Heart right ventricle (tissue), 16 donors: Measurements from ENCODE around the gene TREML1. TPM values are rescaled to one million over a fixed set of nuclear protein-coding genes. Genes with fewer than 3 reads are reported as not detected.
A peak's percentile ranks its signal among the peaks of the same experiment; 100 is the strongest.

Experiments
- ATAC-seq, 8 donors: fragments of 200-7000 bp; cut with Tn5 transposase; one replicate each; pipeline ENCODE4 v1.9.1; 2020; ENCODE audit warnings: mild to moderate bottlenecking in 8 of 8, moderate library complexity in 8 of 8, moderate number of reproducible peaks in 1 of 8
- DNase-seq, 2 donors: peaks; one replicate each; pipeline ENCODE4 v3.0.0-alpha.2; 2020
- H3K27ac ChIP-seq, 10 donors: fragments of 200-600 bp; sonication (generic) in 2 of 10; one replicate each; pipeline versions ENCODE4 v1.5.0 to v1.8.0; 2020 to 2022; ENCODE audit warnings: mild to moderate bottlenecking in 3 of 10
- H3K27me3 ChIP-seq, 7 donors: fragments of 200-600 bp; one replicate each; pipeline ENCODE4 v1.8.0; 2021 to 2022; ENCODE audit warnings: mild to moderate bottlenecking in 2 of 7
- H3K36me3 ChIP-seq, 9 donors: fragments of 200-600 bp; sonication (generic) in 1 of 9; one replicate each; pipeline versions ENCODE4 v1.5.0 to v1.8.0; 2020 to 2022; ENCODE audit warnings: mild to moderate bottlenecking in 2 of 9
- H3K4me1 ChIP-seq, 9 donors: fragments of 200-600 bp; sonication (generic) in 1 of 9; one replicate each; pipeline versions ENCODE4 v1.5.0 to v1.8.0; 2020 to 2022; ENCODE audit warnings: mild to moderate bottlenecking in 4 of 9
- H3K4me3 ChIP-seq, 10 donors: fragments of 200-600 bp; sonication (generic) in 2 of 10; one replicate each; pipeline versions ENCODE4 v1.5.0 to v1.8.0; 2020 to 2022; ENCODE audit warnings: mild to moderate bottlenecking in 7 of 10, moderate library complexity in 2 of 10
- H3K9me3 ChIP-seq, 11 donors: fragments of 200-600 bp in 10 of 11; sonication (generic) in 2 of 11; one replicate each; pipeline versions ENCODE4 v1.5.0 to v1.8.0; 2013 to 2022; ENCODE audit warnings: mild to moderate bottlenecking in 2 of 11, control low read depth in 1 of 11, moderate library complexity in 1 of 11
- CTCF ChIP-seq, 9 donors: fragments of 200-600 bp; sonication (generic) in 2 of 9; IDR thresholded peaks; one replicate each; pipeline versions ENCODE4 v1.5.0 to v1.8.0; 2021 to 2022; ENCODE audit warnings: antibody characterized with exemption in 9 of 9, mild to moderate bottlenecking in 5 of 9, moderate library complexity in 1 of 9
- WGBS, 2 donors: extraction: QIAGEN DNeasy Blood & Tissue Kit; methylation state at CpG; one replicate each; pipeline ENCODE4 v1.1.7; 2013; ENCODE audit warnings: inconsistent platforms in 1 of 2; 5-methylcytosine and 5-hydroxymethylcytosine counted together
- intact Hi-C, 10 donors: fragments of 100-400 bp; cut with DNase I; formaldehyde crosslinking; loops; one replicate each; pipeline versions ENCODE4 v1.11.1 to v1.14.2; 2022
- polyA plus RNA-seq, 2 donors: library from polyadenylated mRNA; stranded (reverse); fragments of 200-250 nt; gene quantifications; one replicate each; pipeline ENCODE4 v1.2.3, GENCODE V29; 2013
- total RNA-seq, 10 donors: library from RNA; stranded (reverse); fragmentation: NEBNext Ultra II Directional in 3 of 10; extraction: Animal tissue kit (Norgen Biotek cat#: 25700) in 3 of 10; gene quantifications; one replicate each; pipeline versions ENCODE4 v1.2.1 to v1.2.4, GENCODE V29; 2021 to 2023
- donor health status: Arrhythmogenic right ventricular cardiomyopathy.
- donor health status: ischemic (EF 13 %, LVEDD 7.1; RV severe dilation, severe dysfunction).
- donor health status: healthy with polysubstance abuse.
- donor health status: DM: no; HTN: yes; CAD: no.
- donor health status: DM: no; HTN: no; CAD: no.
- donor health status: ischemic (EF 25% LVEDD 6.9; RV normal size, moderate dysfunction).
- donor health status: ischemic (EF 25% LVEDD 5.7; RV mildly dilated, moderate dysfunction).
- donor health status: healthy.
- donor health status: DM: yes; HTN: yes; CAD: no.
- donor health status: Ischemic cardiomyopathy.
- donor health status: ischemic (EF 35%, LVEDD 5.7; RV mildly dilated, moderate dysfunction).
- donor health status: nonischemic (EF 11% LVEDD 7.7; RV severe dilation, severe dysfunction).
- donor health status: DM: yes; HTN: yes; CAD: no.
- donor health status: PGD.
- donor health status: ischemic (EF 29% LVEDD 5.4; RV normal size, mild dysfunction).
- donor health status: nonischemic (EF 23%, LVEDD 6.1; RV moderate dilation, normal function).

TREML1 gene
- total and polyA plus RNA-seq, 12 donors, result 0.17 to 0.39 (median 0.33) TPM; not detected in 9

- H3K4me3 ChIP-seq, result no peak overlapping the region
- ATAC-seq (no peak), DNase-seq (no peak)
- intact Hi-C loops, result no loop called here
- H3K9me3 ChIP-seq, result no peaks in the 10 kb centered on the region
- H3K27me3 ChIP-seq, result peaks cover 0 to 41% (median 24%) of the 10 kb centered on the region in 7 donors
- H3K36me3 ChIP-seq, result no peaks in the 10 kb centered on the region
- WGBS, 2 donors, result 90 to 100% methylated on average over 1 of the region's 1 CpG
- no peak overlapping the region for H3K27ac ChIP-seq
- peaks cover 0 to 5% (median 0%) of the 10 kb centered on the region in 9 donors for H3K4me1 ChIP-seq
- no peak for TF ChIP-seq CTCF (IDR thresholded peaks at IDR 0.05)
These were observed 9.2 kb upstream of the TREML1 start for GRCh38 chr6:41163419-41163717.

GRCh38 chr6:41162687-41163418 is 8.7 kb upstream of the TREML1 start, which contains the start of gene TREM2:
TSS of gene TREM2 (minus strand) at chr6:41163116. CDS start at chr6:41163082, 34 bp downstream.
- WGBS, 2 donors, result 73 to 75% methylated on average over 10 of the region's 10 CpGs
- H3K27me3 ChIP-seq, result peaks cover 0 to 41% (median 29%) of the 10 kb centered on the region in 7 donors
- intact Hi-C loops, result no loop called here

DNA sequence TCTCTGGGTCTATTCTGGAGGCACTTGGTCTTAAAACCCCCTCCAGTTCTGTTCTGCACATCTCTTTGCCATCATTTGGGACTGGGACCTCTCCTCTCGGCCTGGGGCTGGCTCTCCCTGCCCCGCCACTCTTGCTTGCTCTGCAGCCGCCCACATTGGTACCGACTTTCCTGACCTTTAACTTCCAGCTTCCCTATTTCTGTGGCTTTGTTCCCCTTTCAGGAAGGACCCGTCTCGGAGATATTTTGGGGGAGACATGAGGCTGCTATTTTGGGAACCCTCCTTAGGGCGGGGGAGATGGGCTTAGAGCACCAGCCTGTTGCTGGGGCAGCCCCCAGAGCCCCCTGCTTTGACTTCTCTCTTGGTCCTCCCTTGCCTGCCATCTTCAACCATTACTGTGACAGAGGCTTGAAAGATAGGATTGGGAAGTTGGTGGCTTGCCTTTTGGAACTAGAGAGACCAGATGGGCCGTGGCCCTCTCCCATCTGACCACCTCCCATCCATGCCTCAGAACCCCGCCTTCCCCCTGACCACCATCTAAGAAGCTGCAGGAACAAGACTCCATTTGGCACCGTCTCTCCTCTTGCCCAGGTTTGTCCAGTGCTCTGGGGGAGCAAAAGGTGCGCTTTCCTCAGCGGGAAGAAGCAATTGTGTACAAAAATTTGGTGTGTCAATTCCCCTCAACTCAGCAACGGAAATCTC is 7.9 kb upstream of the TREML1 start:
- Histone ChIP-seq H3K27me3 (peaks cover 0 to 49% (median 29%) of the 10 kb centered on the region in 7 donors), H3K9me3 (no peaks in the 10 kb centered on the region), H3K36me3 (no peaks in the 10 kb centered on the region), H3K4me1 (peaks cover 0 to 5% (median 0%) of the 10 kb centered on the region in 9 donors), H3K27ac (no peak overlapping the region), H3K4me3 (peak overlapping the region in 1 of 10 donors; percentile 14)
- no peak for TF ChIP-seq CTCF (IDR thresholded peaks at IDR 0.05)
- 66 to 68% methylated on average over 13 of the region's 13 CpGs for WGBS, 2 donors
- intact Hi-C loops, result no loop called here
- DNase-seq (no peak), ATAC-seq (peak in 1 of 8 donors; percentile 12)

More at GRCh38 chr6:41162687-41163418, 8.7 kb upstream of the TREML1 start, which contains the start of gene TREM2:
- ATAC-seq (peak in 2 of 8 donors; percentile 31 to 48), DNase-seq (no peak)
- peak within 1 kb of the TSS in 1 of 10 donors; percentile 14 for H3K4me3 ChIP-seq
- H3K9me3 ChIP-seq, result no peaks in the 10 kb centered on the region
- peaks cover 0 to 5% (median 0%) of the 10 kb centered on the region in 9 donors for H3K4me1 ChIP-seq
- TF ChIP-seq CTCF (IDR thresholded peaks at IDR 0.05), result no peak
- no peak within 1 kb of the TSS for H3K27ac ChIP-seq
- no peaks in the 10 kb centered on the region for H3K36me3 ChIP-seq

GRCh38 chr6:41161380-41161779 is 7.2 kb upstream of the TREML1 start:
- DNase-seq, result no peak
- Histone ChIP-seq H3K36me3 (no peaks in the 10 kb centered on the region), H3K27ac (no peak overlapping the region), H3K9me3 (no peaks in the 10 kb centered on the region), H3K27me3 (peaks cover 0 to 52% (median 34%) of the 10 kb centered on the region in 7 donors), H3K4me1 (peaks cover 0 to 5% (median 0%) of the 10 kb centered on the region in 9 donors), H3K4me3 (no peak overlapping the region)
- TF ChIP-seq CTCF (IDR thresholded peaks at IDR 0.05), result no peak
- ATAC-seq, result no peak
- 85 to 92% methylated on average over 10 of the region's 10 CpGs for WGBS, 2 donors
- intact Hi-C loops, result no loop called here
